Measurements from ENCODE around the gene AMBP. TPM values are rescaled to one million over a fixed set of nuclear protein-coding genes. Genes with fewer than 3 reads are reported as not detected.
A peak's percentile ranks its signal among the peaks of the same experiment; 100 is the strongest.

The AMBP gene
- total and polyA plus RNA-seq, 2 of the 13 experiments (the other 11 are each of a cell fraction or from before 2014, with no cell fraction given): 1,510 to 2,580 TPM

GRCh38 chr9:114121227-114122135, 43.4 kb upstream of the AMBP start (continued):
- no peak for TF ChIP-seq CREBL2 (CRISPR knock-in tag; IDR thresholded peaks at IDR 0.05; ENCODE audit: borderline replicate concordance)
- no peak for TF ChIP-seq TBL1XR1 (IDR thresholded peaks at IDR 0.05; ENCODE audit: borderline replicate concordance, low read length, partially characterized antibody)
- no peak for TF ChIP-seq ZMYM2 (CRISPR knock-in tag; IDR thresholded peaks at IDR 0.05)
- TF ChIP-seq ZFP36L2 (CRISPR knock-in tag; IDR thresholded peaks at IDR 0.05): no peak
- TF ChIP-seq SCMH1 (CRISPR knock-in tag; IDR thresholded peaks at IDR 0.05; ENCODE audit: borderline replicate concordance): no peak
- no peak for TF ChIP-seq ZNF747 (CRISPR knock-in tag; IDR thresholded peaks at IDR 0.05; ENCODE audit: borderline replicate concordance)
- no peak for TF ChIP-seq CBX1 (IDR thresholded peaks at IDR 0.05; ENCODE audit: low read depth)
- TF ChIP-seq HOXA3 (CRISPR knock-in tag; IDR thresholded peaks at IDR 0.05): no peak
- no peak; the same call in 1 of the 2 replicates for TF ChIP-seq ZNF652 (CRISPR knock-in tag; IDR thresholded peaks at IDR 0.05; ENCODE audit: borderline replicate concordance, low read depth)
- no peak for TF ChIP-seq GPN1 (CRISPR knock-in tag; IDR thresholded peaks at IDR 0.05; ENCODE audit: borderline replicate concordance)
- no peak for TF ChIP-seq ZNF891 (CRISPR knock-in tag; IDR thresholded peaks at IDR 0.05)
- no peak for TF ChIP-seq ZNF567 (CRISPR knock-in tag; IDR thresholded peaks at IDR 0.05; ENCODE audit: borderline replicate concordance)
- no peak for TF ChIP-seq AKAP8 (CRISPR knock-in tag; IDR thresholded peaks at IDR 0.05)
- TF ChIP-seq HOXA9 (CRISPR knock-in tag; IDR thresholded peaks at IDR 0.05; ENCODE audit: borderline replicate concordance): no peak
- peak; percentile 31; the same call in 1 of the 2 replicates for TF ChIP-seq PATZ1 (CRISPR knock-in tag; IDR thresholded peaks at IDR 0.05)
- no peak for TF ChIP-seq HMG20B (CRISPR knock-in tag; conservative IDR thresholded peaks at IDR 0.05)
- TF ChIP-seq HNF4A (CRISPR knock-in tag; IDR thresholded peaks at IDR 0.05): peak; percentile 58
- TF ChIP-seq ZNF704 (CRISPR knock-in tag; IDR thresholded peaks at IDR 0.05; ENCODE audit: borderline replicate concordance): no peak
- TF ChIP-seq ZFAT (CRISPR knock-in tag; conservative IDR thresholded peaks at IDR 0.05): no peak
- TF ChIP-seq GATAD2A (CRISPR knock-in tag; IDR thresholded peaks at IDR 0.05): peak; percentile 52; the same call in 1 of the 2 replicates
- TF ChIP-seq RERE (CRISPR knock-in tag; IDR thresholded peaks at IDR 0.05; ENCODE audit: low read depth): no peak
